Stimulated activated CD4-positive, alpha-beta T cell treated with anti-CD3 and anti-CD28 coated beads, Interleukin-1b, Interleukin-23, amount 100 ng/mL, for 48 hours (primary cell): ENCODE measurements around the gene SLC27A6.

ENCODE experiments used
- DNase-seq: peaks from one replicate; pipeline ENCODE4 v3.0.0-alpha.2; 2020

Gene SLC27A6

DNA sequence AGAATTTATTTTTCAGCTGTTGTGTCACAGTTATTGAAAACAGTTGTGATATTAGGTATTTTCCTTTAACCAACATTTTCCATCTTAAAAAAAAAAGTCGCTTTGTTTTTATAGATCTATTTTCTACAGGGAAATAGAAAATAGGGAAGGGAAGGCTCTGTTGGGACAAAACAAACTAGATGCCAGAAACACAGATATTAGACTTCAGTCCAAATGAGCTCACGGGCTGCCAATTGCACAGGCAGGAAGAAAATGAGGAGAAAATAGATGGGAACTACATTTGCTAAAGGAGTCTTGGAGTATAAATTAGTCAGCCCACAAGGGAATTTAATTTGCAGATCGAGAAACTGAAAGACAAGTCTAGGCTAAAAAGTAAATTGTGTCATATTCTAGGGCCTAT is 107.8 kb downstream of the SLC27A6 start:
- no peak for DNase-seq

GRCh38 chr5:129074903-129075302 is 109.6 kb downstream of the SLC27A6 start:
- DNase-seq: no peak

- DNase-seq: no peak
These were observed 112.3 kb downstream of the SLC27A6 start for GRCh38 chr5:129077433-129078075.

DNA sequence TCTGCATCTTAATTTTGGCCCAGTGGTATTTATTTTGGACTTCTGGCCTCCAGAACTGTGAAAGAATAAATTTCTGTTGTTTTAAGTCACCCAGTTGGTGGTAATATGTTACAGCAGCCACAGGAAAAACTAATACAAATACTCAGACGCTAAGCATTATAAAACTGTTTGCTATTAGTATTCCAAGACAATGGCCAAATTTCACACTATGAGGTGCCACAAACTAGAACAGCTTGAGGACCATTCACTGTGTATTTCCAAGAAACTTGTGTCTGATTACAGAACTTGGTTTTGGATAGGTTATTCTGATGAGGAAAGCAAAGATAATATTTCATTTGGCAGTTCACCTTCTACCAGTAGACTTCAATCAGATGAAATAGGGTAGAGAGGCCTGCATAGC is 113.0 kb downstream of the SLC27A6 start:
- no peak for DNase-seq

- DNase-seq: no peak
These were observed 113.4 kb downstream of the SLC27A6 start for GRCh38 chr5:129078660-129079059.

GRCh38 chr5:129079496-129079895 is 114.2 kb downstream of the SLC27A6 start:
- no peak for DNase-seq

DNA sequence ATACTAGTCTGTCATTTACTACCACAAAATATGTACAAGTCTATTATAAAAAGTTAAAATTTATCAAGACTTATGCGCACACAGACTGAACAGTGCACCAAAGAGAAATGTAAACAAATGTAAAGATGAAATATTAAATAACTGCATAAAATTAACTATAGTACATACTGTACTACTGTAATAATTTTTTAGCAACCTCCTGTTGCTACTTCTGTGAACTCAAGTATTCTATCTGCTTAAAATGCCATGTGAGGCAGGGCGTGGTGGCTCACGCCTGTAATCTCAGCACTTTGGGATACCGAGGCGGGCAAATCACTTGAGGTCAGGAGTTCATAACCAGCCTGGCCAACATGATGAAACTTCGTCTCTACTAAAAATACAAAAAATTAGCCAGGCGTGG is 115.5 kb downstream of the SLC27A6 start:
- DNase-seq: no peak

GRCh38 chr5:129082225-129083136 is 117.2 kb downstream of the SLC27A6 start:
- DNase-seq: no peak
